ENCODE measurements around the gene SHC3.

Gene SHC3

GRCh38 chr9:89223396-89223977, 44.9 kb upstream of the SHC3 start:
- Histone ChIP-seq H3K27ac (no peak overlapping the region), H3K9me3 (no peaks in the 10 kb centered on the region), H3K4me1 (ENCODE audit: control insufficient read depth in 1 of 2, insufficient read depth in 1 of 2, low read depth in 1 of 2, low read length in 1 of 2) (no peaks in the 10 kb centered on the region), H3K36me3 (no peaks in the 10 kb centered on the region), H3K4me3 (ENCODE audit: low read depth in 1 of 2, low read length in 1 of 2) (no peak overlapping the region), H3K27me3 (peaks cover 45% of the 10 kb centered on the region)
- TF ChIP-seq CTCF (IDR thresholded peaks at IDR 0.05), result no peak

- H3K4me1 ChIP-seq (ENCODE audit: control insufficient read depth in 1 of 2, insufficient read depth in 1 of 2, low read depth in 1 of 2, low read length in 1 of 2), result no peaks in the 10 kb centered on the region
- no peak overlapping the region for H3K27ac ChIP-seq
- peaks cover 31% of the 10 kb centered on the region for H3K27me3 ChIP-seq
- H3K4me3 ChIP-seq (ENCODE audit: low read depth in 1 of 2, low read length in 1 of 2), result no peak overlapping the region
- H3K9me3 ChIP-seq, result no peaks in the 10 kb centered on the region
- TF ChIP-seq CTCF (IDR thresholded peaks at IDR 0.05), result no peak
- no peaks in the 10 kb centered on the region for H3K36me3 ChIP-seq
Measured at GRCh38 chr9:89219637-89220036, 41.0 kb upstream of the SHC3 start.

GRCh38 chr9:89218040-89218928, 39.7 kb upstream of the SHC3 start:
- H3K9me3 ChIP-seq, result no peaks in the 10 kb centered on the region
- H3K36me3 ChIP-seq, result no peaks in the 10 kb centered on the region
- no peaks in the 10 kb centered on the region for H3K4me1 ChIP-seq (ENCODE audit: control insufficient read depth in 1 of 2, insufficient read depth in 1 of 2, low read depth in 1 of 2, low read length in 1 of 2)
- H3K27me3 ChIP-seq, result peaks cover 25% of the 10 kb centered on the region
- no peak overlapping the region for H3K27ac ChIP-seq
- no peak for TF ChIP-seq CTCF (IDR thresholded peaks at IDR 0.05)
- no peak overlapping the region for H3K4me3 ChIP-seq (ENCODE audit: low read depth in 1 of 2, low read length in 1 of 2)

- Histone ChIP-seq H3K9me3 (no peaks in the 10 kb centered on the region), H3K4me1 (ENCODE audit: control insufficient read depth in 1 of 2, insufficient read depth in 1 of 2, low read depth in 1 of 2, low read length in 1 of 2) (no peaks in the 10 kb centered on the region), H3K4me3 (ENCODE audit: low read depth in 1 of 2, low read length in 1 of 2) (no peak overlapping the region), H3K27me3 (peaks cover 25% of the 10 kb centered on the region), H3K36me3 (no peaks in the 10 kb centered on the region), H3K27ac (no peak overlapping the region)
- TF ChIP-seq CTCF (IDR thresholded peaks at IDR 0.05), result no peak
Measured at GRCh38 chr9:89215342-89215741, 36.7 kb upstream of the SHC3 start.

- no peak for TF ChIP-seq CTCF (IDR thresholded peaks at IDR 0.05)
- Histone ChIP-seq H3K9me3 (no peaks in the 10 kb centered on the region), H3K4me3 (ENCODE audit: low read depth in 1 of 2, low read length in 1 of 2) (no peak overlapping the region)
Measured at GRCh38 chr9:89213396-89213880, 34.8 kb upstream of the SHC3 start.

More at GRCh38 chr9:89213396-89213880, 34.8 kb upstream of the SHC3 start:
- Histone ChIP-seq H3K27ac (no peak overlapping the region), H3K4me1 (ENCODE audit: control insufficient read depth in 1 of 2, insufficient read depth in 1 of 2, low read depth in 1 of 2, low read length in 1 of 2) (no peaks in the 10 kb centered on the region), H3K36me3 (no peaks in the 10 kb centered on the region), H3K27me3 (peaks cover 25% of the 10 kb centered on the region)

Data from neutrophil (primary cell).